A673 (cell line): Measurements from ENCODE around the gene ZNF638. TPM values are rescaled to one million over a fixed set of nuclear protein-coding genes. Genes with fewer than 3 reads are reported as not detected.

ENCODE experiments used
- BruUV-seq: library from RNA; stranded (reverse); fragments of 400-500 nt; replicated peaks from 2 replicates; lab custom pipeline; 2021; lab: Mats Ljungman, UMichigan
- CTCF ChIA-PET: fragments of 300-600 bp; sonication (Branson Sonifier 250); formaldehyde crosslinking; loops from one replicate; lab custom pipeline; 2022; ENCODE audit warnings: antibody characterized with exemption; lab: Charles Lee
- POLR2A ChIA-PET: fragments of 300-600 bp; sonication (Branson Sonifier 250); formaldehyde crosslinking; loops from one replicate; lab custom pipeline; 2022; ENCODE audit warnings: antibody characterized with exemption; ENCODE audit not compliant: low non-redundant PET; lab: Charles Lee
- DNase-seq: peaks from one replicate; pipeline ENCODE4 v3.0.0-alpha.2; 2015; ENCODE audit warnings: low spot score
- H3K27ac ChIP-seq: fragments of 200-600 bp; sonication (generic); 2 replicates; pipeline ENCODE4 v1.5.1; 2016; ENCODE audit warnings: mixed run types, low read depth, mild to moderate bottlenecking, mixed read lengths, antibody characterized with exemption, low read length; ENCODE audit not compliant: poor library complexity, severe bottlenecking
- H3K27me3 ChIP-seq: fragments of 200-600 bp; sonication (generic); replicated peaks from 2 replicates; pipeline ENCODE4 v1.6.1; 2017; ENCODE audit warnings: mixed run types, low read depth, mild to moderate bottlenecking, mixed read lengths, antibody characterized with exemption, low read length; ENCODE audit not compliant: insufficient read depth, poor library complexity
- H3K36me3 ChIP-seq: fragments of 200-600 bp; sonication (generic); 2 replicates; pipeline ENCODE4 v1.6.1; 2016; ENCODE audit warnings: mixed run types, mild to moderate bottlenecking, mixed read lengths, antibody characterized with exemption, low read length; ENCODE audit not compliant: insufficient read depth, poor library complexity, severe bottlenecking
- H3K4me1 ChIP-seq: fragments of 200-600 bp; sonication (generic); 2 replicates; pipeline ENCODE4 v1.6.1; 2017; ENCODE audit warnings: mixed run types, mild to moderate bottlenecking, mixed read lengths, antibody characterized with exemption, low read length; ENCODE audit not compliant: insufficient read depth, poor library complexity, severe bottlenecking
- H3K4me3 ChIP-seq: fragments of 200-600 bp; sonication (generic); 2 replicates; pipeline ENCODE4 v1.5.1; 2016; ENCODE audit warnings: low read depth, mixed run types, mild to moderate bottlenecking, mixed read lengths, low read length; ENCODE audit not compliant: poor library complexity, severe bottlenecking
- H3K9me3 ChIP-seq: fragments of 200-600 bp; sonication (generic); 2 replicates; pipeline ENCODE4 v1.6.1; 2016; ENCODE audit warnings: mixed run types, low read depth, mild to moderate bottlenecking, mixed read lengths, antibody characterized with exemption, low read length; ENCODE audit not compliant: poor library complexity, severe bottlenecking
- EZH2 ChIP-seq: fragments of 200-600 bp; sonication (generic); IDR thresholded peaks from 2 replicates; pipeline ENCODE4 v1.6.1; 2017; ENCODE audit warnings: borderline replicate concordance, low read depth, mild to moderate bottlenecking, mixed read lengths, antibody characterized with exemption, low read length; ENCODE audit not compliant: poor library complexity, severe bottlenecking
- intact Hi-C: fragments of 100-400 bp; cut with micrococcal nuclease; formaldehyde crosslinking; loops from one replicate; pipeline ENCODE4 v1.10.0; 2022; ENCODE audit not compliant: unreplicated experiment
- total RNA-seq: library from RNA; stranded (reverse); gene quantifications from 2 replicates; pipeline ENCODE4 v1.2.3, GENCODE V29; 2021
- TF ChIP-seq, protein P1 (sequence below): fragments of 300-800, 200-600 bp; sonication (generic); conservative IDR thresholded peaks from 2 replicates; pipeline ENCODE4 v1.5.1; 2017; ENCODE audit warnings: low read depth, mild to moderate bottlenecking, antibody characterized with exemption, low read length, moderate library complexity, mixed read lengths

ZNF638 gene
- total RNA-seq, 1 experiment from 2014 or later: 126 TPM

DNA sequence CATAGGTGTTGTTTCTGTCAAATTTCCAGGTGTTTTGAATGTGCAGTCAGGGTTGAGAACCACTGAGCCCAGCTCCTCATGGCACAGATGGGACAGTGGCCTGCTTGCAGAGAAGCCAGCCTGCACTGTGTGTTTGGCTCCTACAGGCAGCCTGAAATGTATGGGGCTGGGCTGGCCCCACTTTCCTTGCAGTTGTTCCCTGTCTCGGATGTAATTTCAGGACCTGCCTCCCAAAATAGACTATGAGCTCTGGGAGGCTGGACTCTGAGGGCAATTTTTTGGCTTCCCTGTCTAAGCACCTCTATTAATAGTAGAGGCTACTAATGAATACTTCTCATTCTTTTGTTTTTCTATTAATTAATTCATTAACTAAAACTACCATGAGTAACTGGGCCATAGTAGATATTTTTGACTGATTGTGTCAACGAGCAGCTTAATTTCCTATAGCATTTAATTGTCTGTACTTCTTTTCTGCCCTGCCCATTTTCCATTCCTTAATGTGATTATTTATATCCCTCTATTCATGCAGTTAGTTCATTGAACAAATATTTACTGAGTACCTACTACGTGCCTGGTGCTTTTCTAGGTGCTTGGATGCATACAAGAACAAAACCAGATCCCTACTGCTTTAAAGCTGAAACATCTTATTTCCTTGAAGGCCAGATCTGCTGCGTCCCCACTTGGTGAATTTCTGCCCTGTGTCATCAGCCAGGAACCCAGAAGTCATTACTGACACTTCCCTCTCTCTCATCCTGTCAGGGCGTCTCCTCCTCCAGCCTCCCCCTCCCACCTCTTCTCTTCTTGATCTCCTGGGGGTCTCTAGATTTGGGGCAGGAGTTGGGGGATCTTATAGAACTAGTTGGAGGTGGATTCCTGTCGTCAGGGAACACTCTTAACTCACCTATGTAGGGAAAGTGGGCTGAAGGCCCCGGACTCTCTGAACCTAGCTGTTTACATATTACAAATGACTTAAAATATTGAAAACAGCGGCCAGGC lies 138.1 kb downstream of the ZNF638 start:
- Histone ChIP-seq H3K27me3 (peaks cover 53% of the 10 kb centered on the region), H3K9me3 (no peaks in the 10 kb centered on the region), H3K27ac (no peak overlapping the region), H3K4me3 (no peak overlapping the region), H3K4me1 (no peaks in the 10 kb centered on the region), H3K36me3 (no peaks in the 10 kb centered on the region)
- no peak for DNase-seq
- TF ChIP-seq, protein P1, sequence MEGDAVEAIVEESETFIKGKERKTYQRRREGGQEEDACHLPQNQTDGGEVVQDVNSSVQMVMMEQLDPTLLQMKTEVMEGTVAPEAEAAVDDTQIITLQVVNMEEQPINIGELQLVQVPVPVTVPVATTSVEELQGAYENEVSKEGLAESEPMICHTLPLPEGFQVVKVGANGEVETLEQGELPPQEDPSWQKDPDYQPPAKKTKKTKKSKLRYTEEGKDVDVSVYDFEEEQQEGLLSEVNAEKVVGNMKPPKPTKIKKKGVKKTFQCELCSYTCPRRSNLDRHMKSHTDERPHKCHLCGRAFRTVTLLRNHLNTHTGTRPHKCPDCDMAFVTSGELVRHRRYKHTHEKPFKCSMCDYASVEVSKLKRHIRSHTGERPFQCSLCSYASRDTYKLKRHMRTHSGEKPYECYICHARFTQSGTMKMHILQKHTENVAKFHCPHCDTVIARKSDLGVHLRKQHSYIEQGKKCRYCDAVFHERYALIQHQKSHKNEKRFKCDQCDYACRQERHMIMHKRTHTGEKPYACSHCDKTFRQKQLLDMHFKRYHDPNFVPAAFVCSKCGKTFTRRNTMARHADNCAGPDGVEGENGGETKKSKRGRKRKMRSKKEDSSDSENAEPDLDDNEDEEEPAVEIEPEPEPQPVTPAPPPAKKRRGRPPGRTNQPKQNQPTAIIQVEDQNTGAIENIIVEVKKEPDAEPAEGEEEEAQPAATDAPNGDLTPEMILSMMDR: no peak
- TF ChIP-seq EZH2: no peak
- BruUV-seq: no TSS peak
- intact Hi-C loops: no loop called here
- POLR2A ChIA-PET: no interaction called here
- CTCF ChIA-PET: no interaction called here

DNA sequence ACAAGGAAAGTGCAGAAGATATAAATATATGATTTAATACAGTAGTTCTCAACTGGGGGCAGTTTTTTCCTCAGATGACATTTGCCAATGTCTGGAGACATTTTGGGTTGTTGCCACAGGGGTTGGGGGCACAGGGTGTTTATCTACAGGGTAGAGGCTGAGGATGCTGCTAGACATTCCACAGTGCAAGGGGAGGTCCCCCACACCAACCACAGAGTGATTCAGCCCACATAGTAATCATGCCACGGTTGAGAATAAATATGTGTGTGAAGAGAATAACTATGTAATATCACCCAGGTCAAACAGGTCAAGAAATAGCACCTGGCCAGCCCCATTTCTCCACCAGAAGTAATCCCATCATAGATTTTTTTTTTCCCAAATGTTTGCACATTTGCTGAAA lies 139.7 kb downstream of the ZNF638 start:
- ChIA-PET CTCF (no interaction called here), POLR2A (no interaction called here)
- no TSS peak for BruUV-seq
- Histone ChIP-seq H3K4me1 (no peaks in the 10 kb centered on the region), H3K9me3 (no peaks in the 10 kb centered on the region), H3K27me3 (peaks cover 38% of the 10 kb centered on the region), H3K4me3 (no peak overlapping the region), H3K27ac (no peak overlapping the region), H3K36me3 (no peaks in the 10 kb centered on the region)
- intact Hi-C loops: no loop called here
- no peak for TF ChIP-seq EZH2
- TF ChIP-seq, protein P1: no peak
- no peak for DNase-seq

DNA sequence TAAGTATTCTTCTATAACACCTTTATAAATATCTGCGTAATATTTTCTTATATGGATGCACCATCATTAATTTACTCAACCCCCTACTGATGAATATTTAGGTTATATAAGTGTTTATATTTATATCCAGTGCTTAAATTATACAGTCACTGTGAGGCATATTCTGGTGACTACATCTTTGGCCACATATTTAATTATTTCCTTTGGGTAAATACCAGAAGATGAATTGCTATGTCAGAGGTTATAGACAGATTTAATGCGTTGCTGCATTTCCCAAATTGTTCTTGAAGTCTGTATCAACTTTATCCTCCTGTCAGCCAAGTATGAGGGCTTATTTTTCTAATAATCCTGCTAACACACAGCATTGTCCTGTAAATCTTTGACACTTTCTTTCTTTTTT lies 140.4 kb downstream of the ZNF638 start:
- H3K4me1 ChIP-seq: no peaks in the 10 kb centered on the region
- no peak for DNase-seq
- intact Hi-C loops: no loop called here
- TF ChIP-seq EZH2: no peak
- TF ChIP-seq, protein P1: no peak
- CTCF ChIA-PET: no interaction called here
- POLR2A ChIA-PET: no interaction called here
- no peak overlapping the region for H3K27ac ChIP-seq
- H3K4me3 ChIP-seq: no peak overlapping the region
- no peaks in the 10 kb centered on the region for H3K36me3 ChIP-seq
- no peaks in the 10 kb centered on the region for H3K9me3 ChIP-seq
- no TSS peak for BruUV-seq
- peaks cover 30% of the 10 kb centered on the region for H3K27me3 ChIP-seq
